B cell (primary cell): ENCODE results near the gene BDP1.

ENCODE experiments used
- EZH2 ChIP-seq: IDR thresholded peaks from 2 replicates; pipeline ENCODE4 v1.6.1; 2012; ENCODE audit warnings: borderline replicate concordance, low read depth, mild to moderate bottlenecking, moderate library complexity, low read length; ENCODE audit not compliant: insufficient read depth, poor library complexity, severe bottlenecking
- TF ChIP-seq, protein P1 (sequence below): fragments of 200-600 bp; IDR thresholded peaks from one replicate; pipeline ENCODE4 v1.8.0; 2022; ENCODE audit warnings: antibody characterized with exemption, mild to moderate bottlenecking

DNA sequence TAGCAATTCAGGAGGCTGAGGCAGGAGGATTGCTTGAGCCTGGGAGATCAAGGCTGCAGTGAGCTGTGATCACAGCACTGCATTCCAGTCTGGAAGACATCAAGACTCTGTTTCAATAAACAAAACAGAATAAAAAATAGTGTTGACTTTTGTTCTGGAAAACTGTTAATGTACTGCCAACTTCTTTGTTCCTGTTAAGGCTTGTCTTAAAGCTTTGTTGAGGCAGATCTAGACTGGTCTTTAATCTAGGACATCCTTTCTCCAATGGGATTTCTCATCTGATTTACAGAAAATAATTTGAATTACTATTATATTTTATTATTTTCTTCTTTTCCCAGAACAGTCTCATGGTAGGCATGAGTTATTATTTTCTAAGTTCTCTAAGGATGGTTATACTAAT is 26.0 kb downstream of the BDP1 start:
- TF ChIP-seq, protein P1, sequence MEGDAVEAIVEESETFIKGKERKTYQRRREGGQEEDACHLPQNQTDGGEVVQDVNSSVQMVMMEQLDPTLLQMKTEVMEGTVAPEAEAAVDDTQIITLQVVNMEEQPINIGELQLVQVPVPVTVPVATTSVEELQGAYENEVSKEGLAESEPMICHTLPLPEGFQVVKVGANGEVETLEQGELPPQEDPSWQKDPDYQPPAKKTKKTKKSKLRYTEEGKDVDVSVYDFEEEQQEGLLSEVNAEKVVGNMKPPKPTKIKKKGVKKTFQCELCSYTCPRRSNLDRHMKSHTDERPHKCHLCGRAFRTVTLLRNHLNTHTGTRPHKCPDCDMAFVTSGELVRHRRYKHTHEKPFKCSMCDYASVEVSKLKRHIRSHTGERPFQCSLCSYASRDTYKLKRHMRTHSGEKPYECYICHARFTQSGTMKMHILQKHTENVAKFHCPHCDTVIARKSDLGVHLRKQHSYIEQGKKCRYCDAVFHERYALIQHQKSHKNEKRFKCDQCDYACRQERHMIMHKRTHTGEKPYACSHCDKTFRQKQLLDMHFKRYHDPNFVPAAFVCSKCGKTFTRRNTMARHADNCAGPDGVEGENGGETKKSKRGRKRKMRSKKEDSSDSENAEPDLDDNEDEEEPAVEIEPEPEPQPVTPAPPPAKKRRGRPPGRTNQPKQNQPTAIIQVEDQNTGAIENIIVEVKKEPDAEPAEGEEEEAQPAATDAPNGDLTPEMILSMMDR, result no peak
- no peak for TF ChIP-seq EZH2
